HL-60 (cell line): Measurements from ENCODE around the gene RALY.

ENCODE experiments used
- GABPA ChIP-seq: IDR thresholded peaks from 2 replicates; pipeline ENCODE4 v1.6.1; 2012; ENCODE audit warnings: low read depth
- POLR2AphosphoS5 ChIP-seq: IDR thresholded peaks from 2 replicates; pipeline ENCODE4 v1.6.1; 2012; ENCODE audit warnings: low read depth
- SPI1 ChIP-seq: IDR thresholded peaks from 2 replicates; pipeline ENCODE4 v1.6.1; 2012; ENCODE audit warnings: low read depth, mild to moderate bottlenecking, borderline replicate concordance
- TF ChIP-seq, protein P1 (sequence below): IDR thresholded peaks from one replicate; pipeline ENCODE4 v1.5.1; 2011; ENCODE audit warnings: low read length, control low read depth, inconsistent platforms; ENCODE audit not compliant: insufficient read depth
- TF ChIP-seq, protein P2 (sequence below): IDR thresholded peaks from 2 replicates; pipeline ENCODE4 v1.6.1; 2012; ENCODE audit warnings: low read depth; ENCODE audit not compliant: insufficient replicate concordance

DNA sequence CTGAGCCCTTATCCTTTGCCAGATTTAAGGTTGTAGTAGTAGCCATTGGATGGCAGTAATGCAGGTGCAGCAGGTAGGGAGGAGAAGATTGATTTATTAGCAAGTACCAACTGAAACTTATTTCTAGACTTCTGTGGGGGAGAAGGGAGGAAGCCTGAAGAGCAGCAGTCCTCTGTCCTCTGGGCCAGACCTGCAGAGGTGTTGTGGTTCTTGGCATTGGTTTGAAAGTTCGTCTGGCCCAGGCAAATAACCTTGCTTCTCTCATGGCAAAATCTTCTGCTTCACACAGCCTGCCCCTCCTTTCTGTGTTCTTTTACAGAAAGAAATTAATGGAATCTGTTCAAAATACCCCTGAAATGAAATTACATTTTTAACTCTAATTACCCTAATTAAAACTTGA is 24.5 kb downstream of the RALY start:
- TF ChIP-seq, protein P1, sequence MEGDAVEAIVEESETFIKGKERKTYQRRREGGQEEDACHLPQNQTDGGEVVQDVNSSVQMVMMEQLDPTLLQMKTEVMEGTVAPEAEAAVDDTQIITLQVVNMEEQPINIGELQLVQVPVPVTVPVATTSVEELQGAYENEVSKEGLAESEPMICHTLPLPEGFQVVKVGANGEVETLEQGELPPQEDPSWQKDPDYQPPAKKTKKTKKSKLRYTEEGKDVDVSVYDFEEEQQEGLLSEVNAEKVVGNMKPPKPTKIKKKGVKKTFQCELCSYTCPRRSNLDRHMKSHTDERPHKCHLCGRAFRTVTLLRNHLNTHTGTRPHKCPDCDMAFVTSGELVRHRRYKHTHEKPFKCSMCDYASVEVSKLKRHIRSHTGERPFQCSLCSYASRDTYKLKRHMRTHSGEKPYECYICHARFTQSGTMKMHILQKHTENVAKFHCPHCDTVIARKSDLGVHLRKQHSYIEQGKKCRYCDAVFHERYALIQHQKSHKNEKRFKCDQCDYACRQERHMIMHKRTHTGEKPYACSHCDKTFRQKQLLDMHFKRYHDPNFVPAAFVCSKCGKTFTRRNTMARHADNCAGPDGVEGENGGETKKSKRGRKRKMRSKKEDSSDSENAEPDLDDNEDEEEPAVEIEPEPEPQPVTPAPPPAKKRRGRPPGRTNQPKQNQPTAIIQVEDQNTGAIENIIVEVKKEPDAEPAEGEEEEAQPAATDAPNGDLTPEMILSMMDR: no peak
- TF ChIP-seq GABPA (no peak), POLR2AphosphoS5 (no peak), SPI1 (no peak)
- TF ChIP-seq, protein P2, sequence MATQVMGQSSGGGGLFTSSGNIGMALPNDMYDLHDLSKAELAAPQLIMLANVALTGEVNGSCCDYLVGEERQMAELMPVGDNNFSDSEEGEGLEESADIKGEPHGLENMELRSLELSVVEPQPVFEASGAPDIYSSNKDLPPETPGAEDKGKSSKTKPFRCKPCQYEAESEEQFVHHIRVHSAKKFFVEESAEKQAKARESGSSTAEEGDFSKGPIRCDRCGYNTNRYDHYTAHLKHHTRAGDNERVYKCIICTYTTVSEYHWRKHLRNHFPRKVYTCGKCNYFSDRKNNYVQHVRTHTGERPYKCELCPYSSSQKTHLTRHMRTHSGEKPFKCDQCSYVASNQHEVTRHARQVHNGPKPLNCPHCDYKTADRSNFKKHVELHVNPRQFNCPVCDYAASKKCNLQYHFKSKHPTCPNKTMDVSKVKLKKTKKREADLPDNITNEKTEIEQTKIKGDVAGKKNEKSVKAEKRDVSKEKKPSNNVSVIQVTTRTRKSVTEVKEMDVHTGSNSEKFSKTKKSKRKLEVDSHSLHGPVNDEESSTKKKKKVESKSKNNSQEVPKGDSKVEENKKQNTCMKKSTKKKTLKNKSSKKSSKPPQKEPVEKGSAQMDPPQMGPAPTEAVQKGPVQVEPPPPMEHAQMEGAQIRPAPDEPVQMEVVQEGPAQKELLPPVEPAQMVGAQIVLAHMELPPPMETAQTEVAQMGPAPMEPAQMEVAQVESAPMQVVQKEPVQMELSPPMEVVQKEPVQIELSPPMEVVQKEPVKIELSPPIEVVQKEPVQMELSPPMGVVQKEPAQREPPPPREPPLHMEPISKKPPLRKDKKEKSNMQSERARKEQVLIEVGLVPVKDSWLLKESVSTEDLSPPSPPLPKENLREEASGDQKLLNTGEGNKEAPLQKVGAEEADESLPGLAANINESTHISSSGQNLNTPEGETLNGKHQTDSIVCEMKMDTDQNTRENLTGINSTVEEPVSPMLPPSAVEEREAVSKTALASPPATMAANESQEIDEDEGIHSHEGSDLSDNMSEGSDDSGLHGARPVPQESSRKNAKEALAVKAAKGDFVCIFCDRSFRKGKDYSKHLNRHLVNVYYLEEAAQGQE: no peak
